ENCODE data around the gene CADM1.

Gene CADM1

DNA sequence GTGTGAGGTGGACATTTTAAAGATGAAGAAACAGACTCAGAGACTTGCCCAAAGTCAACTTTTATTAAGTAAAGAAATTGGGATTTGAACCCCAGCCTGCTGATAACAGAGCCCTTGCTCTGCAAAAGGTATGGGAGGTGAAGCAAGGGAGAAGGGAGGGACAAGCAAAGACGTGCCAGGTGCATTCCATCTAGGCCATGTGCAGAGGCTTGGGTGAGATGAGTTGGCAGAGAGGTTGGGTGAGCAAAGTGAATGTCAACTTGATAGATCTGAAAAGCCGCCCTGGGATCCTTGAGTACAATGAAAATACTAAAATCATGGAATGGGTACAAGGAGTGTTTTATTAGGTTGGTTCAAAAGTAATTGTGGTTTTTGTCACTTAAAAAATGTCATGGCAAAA lies 341.3 kb downstream of the CADM1 start:
- peaks cover 8% of the 10 kb centered on the region for H3K27me3 ChIP-seq
- no peak overlapping the region for H3K27ac ChIP-seq
- TF ChIP-seq, protein P1, sequence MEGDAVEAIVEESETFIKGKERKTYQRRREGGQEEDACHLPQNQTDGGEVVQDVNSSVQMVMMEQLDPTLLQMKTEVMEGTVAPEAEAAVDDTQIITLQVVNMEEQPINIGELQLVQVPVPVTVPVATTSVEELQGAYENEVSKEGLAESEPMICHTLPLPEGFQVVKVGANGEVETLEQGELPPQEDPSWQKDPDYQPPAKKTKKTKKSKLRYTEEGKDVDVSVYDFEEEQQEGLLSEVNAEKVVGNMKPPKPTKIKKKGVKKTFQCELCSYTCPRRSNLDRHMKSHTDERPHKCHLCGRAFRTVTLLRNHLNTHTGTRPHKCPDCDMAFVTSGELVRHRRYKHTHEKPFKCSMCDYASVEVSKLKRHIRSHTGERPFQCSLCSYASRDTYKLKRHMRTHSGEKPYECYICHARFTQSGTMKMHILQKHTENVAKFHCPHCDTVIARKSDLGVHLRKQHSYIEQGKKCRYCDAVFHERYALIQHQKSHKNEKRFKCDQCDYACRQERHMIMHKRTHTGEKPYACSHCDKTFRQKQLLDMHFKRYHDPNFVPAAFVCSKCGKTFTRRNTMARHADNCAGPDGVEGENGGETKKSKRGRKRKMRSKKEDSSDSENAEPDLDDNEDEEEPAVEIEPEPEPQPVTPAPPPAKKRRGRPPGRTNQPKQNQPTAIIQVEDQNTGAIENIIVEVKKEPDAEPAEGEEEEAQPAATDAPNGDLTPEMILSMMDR (IDR thresholded peaks at IDR 0.05) = no peak
- no peak overlapping the region for H3K4me3 ChIP-seq (ENCODE audit: low read depth in 1 of 2, low read length in 1 of 2)
- no peaks in the 10 kb centered on the region for H3K4me1 ChIP-seq (ENCODE audit: control insufficient read depth in 1 of 2, insufficient read depth in 1 of 2, low read depth in 1 of 2, low read length in 1 of 2)
- H3K36me3 ChIP-seq = no peaks in the 10 kb centered on the region
- no peaks in the 10 kb centered on the region for H3K9me3 ChIP-seq

DNA sequence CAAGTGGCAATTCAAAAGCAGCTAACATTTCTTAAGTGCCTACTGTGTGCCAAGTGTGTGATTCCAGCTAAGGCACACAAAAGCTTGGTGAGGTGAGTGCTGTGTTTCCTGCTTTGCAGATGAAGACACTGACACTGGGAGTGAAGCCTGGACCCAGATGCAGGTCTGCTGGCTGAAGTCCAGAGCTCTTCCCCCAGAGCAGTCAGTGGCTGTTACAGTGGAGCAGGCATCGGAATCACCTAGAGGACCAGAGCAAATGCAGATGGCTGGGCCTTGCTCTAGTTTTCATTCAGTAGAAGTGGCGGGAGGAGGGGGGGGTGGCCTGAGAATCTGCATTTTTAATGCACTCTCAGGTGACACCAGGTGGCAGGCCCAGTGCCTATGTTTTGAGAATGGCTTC lies 342.3 kb downstream of the CADM1 start:
- Histone ChIP-seq H3K27ac (no peak overlapping the region), H3K4me1 (ENCODE audit: control insufficient read depth in 1 of 2, insufficient read depth in 1 of 2, low read depth in 1 of 2, low read length in 1 of 2) (no peaks in the 10 kb centered on the region), H3K36me3 (no peaks in the 10 kb centered on the region), H3K9me3 (no peaks in the 10 kb centered on the region), H3K4me3 (ENCODE audit: low read depth in 1 of 2, low read length in 1 of 2) (no peak overlapping the region), H3K27me3 (peaks cover 8% of the 10 kb centered on the region)
- TF ChIP-seq, protein P1 (IDR thresholded peaks at IDR 0.05) = no peak

DNA sequence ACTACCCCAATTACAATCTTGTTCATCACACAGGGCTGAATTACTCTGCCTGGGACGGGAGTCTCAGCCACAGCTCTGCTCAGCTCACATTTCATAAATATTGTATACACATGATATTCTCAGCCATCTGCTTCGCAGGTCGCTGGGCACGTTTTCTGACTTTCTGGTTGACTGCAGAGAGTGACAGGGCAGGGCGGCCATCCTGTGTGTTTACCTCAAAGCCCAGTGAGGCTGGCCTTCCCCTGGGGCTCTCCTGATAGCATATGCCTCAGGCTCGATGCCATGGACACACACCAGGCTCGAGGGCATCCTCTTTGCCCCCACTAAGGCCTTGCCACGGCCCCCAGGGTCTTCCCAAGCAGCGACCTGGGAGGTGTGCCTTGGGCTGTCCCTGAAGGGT lies 345.0 kb downstream of the CADM1 start:
- Histone ChIP-seq H3K36me3 (no peaks in the 10 kb centered on the region), H3K27me3 (no peaks in the 10 kb centered on the region)
- TF ChIP-seq, protein P1 (IDR thresholded peaks at IDR 0.05) = no peak

DNA sequence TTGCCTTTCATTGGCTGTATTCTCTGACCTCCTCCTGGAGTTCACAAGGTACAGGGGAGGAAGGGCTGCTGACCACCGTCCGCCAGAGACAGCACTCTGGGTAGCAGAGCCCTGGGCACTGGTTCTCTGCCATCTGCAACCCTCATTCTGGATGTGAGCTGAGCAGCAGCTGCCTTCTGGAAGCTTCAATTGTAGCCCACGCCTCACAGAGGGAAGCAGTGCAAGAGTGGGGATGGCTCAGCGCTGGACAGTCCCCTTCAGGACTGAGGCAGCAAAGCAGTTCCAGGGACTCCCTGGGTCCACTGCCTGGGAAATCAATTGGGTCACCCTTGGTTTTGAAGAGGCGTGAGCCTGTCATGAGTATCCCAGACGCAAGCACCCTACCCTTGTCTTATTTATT lies 346.2 kb downstream of the CADM1 start:
- Histone ChIP-seq H3K27ac (no peak overlapping the region), H3K4me1 (ENCODE audit: control insufficient read depth in 1 of 2, insufficient read depth in 1 of 2, low read depth in 1 of 2, low read length in 1 of 2) (no peaks in the 10 kb centered on the region), H3K9me3 (no peaks in the 10 kb centered on the region), H3K27me3 (no peaks in the 10 kb centered on the region), H3K36me3 (no peaks in the 10 kb centered on the region), H3K4me3 (ENCODE audit: low read depth in 1 of 2, low read length in 1 of 2) (no peak overlapping the region)
- TF ChIP-seq, protein P1 (IDR thresholded peaks at IDR 0.05) = no peak

More for the DNA sequence above, 345.0 kb downstream of the CADM1 start:
- Histone ChIP-seq H3K27ac (no peak overlapping the region), H3K4me1 (ENCODE audit: control insufficient read depth in 1 of 2, insufficient read depth in 1 of 2, low read depth in 1 of 2, low read length in 1 of 2) (no peaks in the 10 kb centered on the region), H3K9me3 (no peaks in the 10 kb centered on the region), H3K4me3 (ENCODE audit: low read depth in 1 of 2, low read length in 1 of 2) (no peak overlapping the region)

DNA sequence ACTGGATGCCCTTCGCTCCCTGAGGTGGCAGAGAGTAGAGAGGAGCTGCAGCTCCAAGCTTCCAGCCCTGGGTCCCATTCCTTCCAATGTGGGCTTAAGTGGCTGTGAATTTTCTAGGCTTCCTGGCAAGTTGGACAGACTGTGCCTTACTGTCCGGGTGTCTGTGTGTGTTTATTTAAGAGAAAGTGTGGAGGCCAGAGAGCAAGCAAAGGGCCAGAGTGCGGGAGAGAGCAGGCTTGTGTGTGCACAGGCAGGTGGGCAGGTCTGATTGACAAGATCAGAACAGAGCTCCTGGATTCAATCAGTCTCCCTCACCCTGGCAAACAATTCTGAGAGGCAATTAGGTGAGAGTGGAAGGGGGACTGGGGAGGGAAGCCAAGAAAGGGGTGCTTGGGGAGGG lies 347.0 kb downstream of the CADM1 start:
- TF ChIP-seq, protein P1 (IDR thresholded peaks at IDR 0.05) = no peak
- Histone ChIP-seq H3K9me3 (no peaks in the 10 kb centered on the region), H3K36me3 (no peaks in the 10 kb centered on the region), H3K27ac (no peak overlapping the region), H3K4me1 (ENCODE audit: control insufficient read depth in 1 of 2, insufficient read depth in 1 of 2, low read depth in 1 of 2, low read length in 1 of 2) (no peaks in the 10 kb centered on the region), H3K4me3 (ENCODE audit: low read depth in 1 of 2, low read length in 1 of 2) (no peak overlapping the region), H3K27me3 (no peaks in the 10 kb centered on the region)

DNA sequence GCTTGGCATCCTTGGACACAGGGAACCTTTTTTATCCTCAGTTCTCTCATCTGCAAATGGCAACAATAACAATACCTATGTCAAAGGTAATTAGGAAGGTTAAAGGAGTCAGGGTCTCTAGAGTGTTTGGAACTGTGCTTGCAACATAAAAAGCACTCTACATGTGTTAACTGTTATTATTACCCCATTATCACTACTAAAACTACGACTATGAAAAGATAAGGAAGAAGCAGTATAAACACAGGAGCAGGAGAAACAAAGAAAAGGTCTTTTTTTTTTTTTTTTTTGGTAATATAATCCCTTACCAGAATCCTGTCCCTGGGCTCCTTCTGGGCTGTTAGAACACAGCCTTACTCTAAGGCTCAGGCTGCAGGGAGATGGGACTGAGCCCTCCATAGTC lies 348.2 kb downstream of the CADM1 start:
- H3K4me1 ChIP-seq (ENCODE audit: control insufficient read depth in 1 of 2, insufficient read depth in 1 of 2, low read depth in 1 of 2, low read length in 1 of 2) = no peaks in the 10 kb centered on the region
- no peak overlapping the region for H3K27ac ChIP-seq
- no peaks in the 10 kb centered on the region for H3K27me3 ChIP-seq
- no peaks in the 10 kb centered on the region for H3K9me3 ChIP-seq
- TF ChIP-seq, protein P1 (IDR thresholded peaks at IDR 0.05) = no peak
- H3K4me3 ChIP-seq (ENCODE audit: low read depth in 1 of 2, low read length in 1 of 2) = no peak overlapping the region
- H3K36me3 ChIP-seq = no peaks in the 10 kb centered on the region
